GM12865 (cell line): ENCODE data around the gene PPARA.

ENCODE experiments used
- DNase-seq: peaks from one replicate; pipeline ENCODE4 v3.0.0; 2010; ENCODE audit warnings: low read depth
- H3K4me3 ChIP-seq: 2 replicates; pipeline ENCODE4 v1.5.1; 2011; ENCODE audit warnings: mild to moderate bottlenecking, low read depth, low read length, control low read depth
- CTCF ChIP-seq: IDR thresholded peaks from 2 replicates; pipeline ENCODE4 v1.5.1; 2011; ENCODE audit warnings: low read length, control low read depth, low read depth, inconsistent platforms; ENCODE audit not compliant: insufficient read depth; ENCODE audit errors: missing control alignments

The PPARA gene

DNA sequence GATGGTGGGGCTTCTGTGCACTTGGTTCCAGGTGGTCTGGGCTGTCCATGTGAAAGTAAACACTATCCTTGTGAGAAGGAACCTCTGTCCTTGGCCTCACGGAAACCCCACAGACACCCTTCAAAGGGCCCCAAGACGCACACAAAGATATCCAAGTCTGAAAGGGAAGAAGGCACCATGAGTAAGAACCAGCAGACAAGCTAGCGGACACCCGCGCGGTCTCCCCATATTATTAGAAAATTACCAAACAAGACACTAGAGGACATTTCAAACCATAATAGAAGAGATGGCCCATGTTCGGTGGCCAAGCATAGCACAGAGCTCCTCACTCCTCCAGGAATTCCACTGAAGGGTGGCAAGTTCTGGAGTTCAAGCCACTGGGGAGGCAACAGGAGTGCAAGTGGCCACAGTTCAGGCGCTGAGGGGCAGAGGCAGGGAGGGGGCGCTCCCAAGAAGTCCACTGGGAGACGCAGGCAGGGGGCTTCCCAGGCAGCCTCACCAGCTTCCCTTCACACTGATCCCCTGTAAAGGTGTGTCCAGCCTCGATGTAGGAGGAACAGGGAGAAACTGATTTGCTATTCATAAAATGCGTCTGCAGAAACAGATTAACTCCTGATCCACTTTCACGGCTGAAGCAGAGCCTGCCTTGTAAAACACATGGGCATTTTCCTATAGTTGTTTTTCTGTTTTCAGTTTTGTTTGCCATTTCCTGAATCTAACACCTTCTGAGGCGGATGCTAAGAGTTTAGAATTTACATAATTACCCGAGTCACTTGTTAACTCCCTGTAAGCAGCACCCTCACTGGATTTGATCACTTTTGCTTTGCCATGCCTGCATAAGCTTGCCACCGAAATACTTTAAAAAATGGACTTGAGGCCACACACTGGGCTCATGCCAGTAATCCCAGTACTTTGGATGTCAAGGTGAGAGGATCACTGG is 9.1 kb upstream of the PPARA start:
- no peak overlapping the region for H3K4me3 ChIP-seq

GRCh38 chr22:46142548-46143490 is 7.5 kb upstream of the PPARA start:
- no peak for DNase-seq
- TF ChIP-seq CTCF: no peak

More for the DNA sequence above, 9.1 kb upstream of the PPARA start:
- no peak for TF ChIP-seq CTCF
- peak; percentile 65 for DNase-seq

DNA sequence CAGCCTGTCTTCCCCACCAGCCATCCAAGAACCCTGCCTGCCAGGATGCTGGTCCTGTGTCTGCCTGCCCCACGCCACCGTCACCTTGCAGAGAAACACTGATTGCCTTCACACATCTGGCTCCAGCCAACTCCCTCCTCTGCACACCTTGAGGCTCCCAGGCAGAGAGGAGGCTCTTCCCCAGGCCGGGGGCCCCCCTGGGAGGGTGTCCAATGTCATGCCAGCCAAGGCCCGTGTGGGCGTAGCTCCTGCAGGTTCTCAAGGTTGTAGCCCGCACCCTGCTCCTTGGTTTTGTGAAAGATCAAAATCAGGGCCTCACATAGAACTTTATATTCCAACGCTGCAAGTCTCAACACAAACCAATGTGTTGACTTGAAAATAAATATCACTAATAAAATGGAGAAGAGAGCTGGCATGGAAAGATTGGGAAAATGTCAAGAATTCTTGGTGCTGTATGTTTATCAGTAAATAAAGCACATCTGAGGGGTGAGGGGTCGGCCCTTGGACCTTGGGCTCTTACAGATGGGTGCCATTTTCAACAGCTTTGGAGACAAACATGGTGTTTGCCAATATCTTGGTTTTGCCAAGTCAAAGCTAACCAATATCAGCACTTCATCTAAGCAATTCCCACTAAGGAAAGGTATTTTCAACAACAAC is 6.7 kb upstream of the PPARA start:
- no peak for TF ChIP-seq CTCF

More at GRCh38 chr22:46142548-46143490, 7.5 kb upstream of the PPARA start:
- H3K4me3 ChIP-seq: no peak overlapping the region

GRCh38 chr22:46145361-46145851 is 4.9 kb upstream of the PPARA start:
- no peak for DNase-seq
- no peak for TF ChIP-seq CTCF
- H3K4me3 ChIP-seq: no peak overlapping the region

More for the DNA sequence above, 6.7 kb upstream of the PPARA start:
- H3K4me3 ChIP-seq: no peak overlapping the region
- no peak for DNase-seq

GRCh38 chr22:46145896-46146295 is 4.4 kb upstream of the PPARA start:
- no peak for TF ChIP-seq CTCF
- no peak overlapping the region for H3K4me3 ChIP-seq
- DNase-seq: no peak

DNA sequence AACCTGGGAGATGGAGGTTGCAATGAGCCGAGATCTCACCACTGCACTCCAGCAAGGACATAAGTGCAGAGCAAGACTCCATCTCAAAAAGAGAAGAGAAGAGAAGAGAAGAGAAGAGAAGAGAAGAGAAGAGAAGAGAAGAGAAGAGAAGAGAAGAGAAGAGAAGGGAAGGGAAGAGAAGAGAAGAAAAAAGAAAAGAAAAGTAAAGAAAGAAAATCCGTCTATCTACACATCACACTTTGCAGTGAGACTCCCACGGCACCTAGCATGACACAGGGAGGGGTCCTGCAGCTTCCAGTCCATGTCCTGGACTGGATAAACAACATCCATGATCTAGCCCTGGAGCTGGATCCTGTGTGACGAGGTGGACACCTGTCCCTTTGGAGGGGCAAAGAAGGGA is 4.0 kb upstream of the PPARA start:
- no peak for TF ChIP-seq CTCF
- H3K4me3 ChIP-seq: no peak overlapping the region
- DNase-seq: no peak
